ENCODE results near the gene RPF1.
"Not testable (repeated sequence)": the region's sequence is repeated elsewhere in the genome, so short reads cannot be mapped to it uniquely, and the experiment has no call there.

- TF ChIP-seq YY1 (IDR thresholded peaks at IDR 0.05); CTCF (IDR thresholded peaks at IDR 0.05; ENCODE audit: low read depth, low read length, missing input control); EGR1 (IDR thresholded peaks at IDR 0.05; ENCODE audit: low read depth in 2 of 2); ATF3 (IDR thresholded peaks at IDR 0.05); REST (IDR thresholded peaks at IDR 0.05); RAD21 (IDR thresholded peaks at IDR 0.05); FOXA1 (IDR thresholded peaks at IDR 0.05); SP1 (IDR thresholded peaks at IDR 0.05); NR2F2 (IDR thresholded peaks at IDR 0.05); RXRA (IDR thresholded peaks at IDR 0.05): not testable (repeated sequence)
- TF ChIP-seq, protein P1, sequence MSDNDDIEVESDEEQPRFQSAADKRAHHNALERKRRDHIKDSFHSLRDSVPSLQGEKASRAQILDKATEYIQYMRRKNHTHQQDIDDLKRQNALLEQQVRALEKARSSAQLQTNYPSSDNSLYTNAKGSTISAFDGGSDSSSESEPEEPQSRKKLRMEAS (IDR thresholded peaks at IDR 0.05), result not testable (repeated sequence)
These were observed 30.4 kb upstream of the RPF1 start for GRCh38 chr1:84448704-84449103.
